Activated naive CD8-positive, alpha-beta T cell (primary cell): ENCODE measurements around the gene MBOAT7.
"Not testable (repeated sequence)": the region's sequence is repeated elsewhere in the genome, so short reads cannot be mapped to it uniquely, and the experiment has no call there.

Experiments used
- H3K27ac Mint-ChIP-seq: one replicate; pipeline ENCODE4 v1.8.0; 2021; ENCODE audit warnings: mixed read lengths
- H3K27me3 Mint-ChIP-seq: one replicate; pipeline ENCODE4 v1.8.0; 2021; ENCODE audit warnings: mixed read lengths
- H3K36me3 Mint-ChIP-seq: one replicate; pipeline ENCODE4 v1.8.0; 2021; ENCODE audit warnings: mixed read lengths
- H3K4me1 Mint-ChIP-seq: one replicate; pipeline ENCODE4 v1.8.0; 2021; ENCODE audit warnings: low read depth, mixed read lengths
- H3K4me3 Mint-ChIP-seq: one replicate; pipeline ENCODE4 v1.8.0; 2021; ENCODE audit warnings: mild to moderate bottlenecking, mixed read lengths
- H3K9me3 Mint-ChIP-seq: one replicate; pipeline ENCODE4 v1.8.0; 2021; ENCODE audit warnings: low read depth, mixed read lengths

MBOAT7 gene

GRCh38 chr19:54183431-54183830, 5.9 kb downstream of the MBOAT7 start:
- Mint-ChIP-seq H3K36me3 (peaks cover 2% of the 10 kb centered on the region), H3K4me3 (no peak overlapping the region), H3K4me1 (peaks cover 13% of the 10 kb centered on the region), H3K27me3 (no peaks in the 10 kb centered on the region), H3K27ac (no peak overlapping the region), H3K9me3 (no peaks in the 10 kb centered on the region)

DNA sequence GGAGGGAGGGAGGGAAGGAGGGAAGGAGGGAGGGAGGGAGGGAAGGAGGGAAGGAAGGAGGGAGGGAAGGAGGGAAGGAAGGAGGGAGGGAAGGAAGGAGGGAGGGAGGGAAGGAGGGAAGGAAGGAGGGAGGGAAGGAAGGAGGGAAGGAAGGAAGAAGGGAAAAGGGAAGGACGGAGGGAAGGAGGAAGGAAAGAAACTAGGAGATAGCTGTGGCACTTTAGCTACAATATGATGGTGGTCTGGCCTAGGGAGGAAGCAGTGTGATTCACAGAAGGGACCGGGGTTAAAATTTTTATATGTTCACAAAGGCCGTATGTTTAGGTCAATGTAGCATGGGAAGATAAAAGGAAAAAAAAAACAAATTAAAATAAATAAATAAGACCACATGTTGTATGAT, 7.5 kb downstream of the MBOAT7 start:
- not testable (repeated sequence) for H3K9me3 Mint-ChIP-seq, H3K27ac Mint-ChIP-seq, H3K36me3 Mint-ChIP-seq, H3K4me3 Mint-ChIP-seq, H3K27me3 Mint-ChIP-seq, H3K4me1 Mint-ChIP-seq

DNA sequence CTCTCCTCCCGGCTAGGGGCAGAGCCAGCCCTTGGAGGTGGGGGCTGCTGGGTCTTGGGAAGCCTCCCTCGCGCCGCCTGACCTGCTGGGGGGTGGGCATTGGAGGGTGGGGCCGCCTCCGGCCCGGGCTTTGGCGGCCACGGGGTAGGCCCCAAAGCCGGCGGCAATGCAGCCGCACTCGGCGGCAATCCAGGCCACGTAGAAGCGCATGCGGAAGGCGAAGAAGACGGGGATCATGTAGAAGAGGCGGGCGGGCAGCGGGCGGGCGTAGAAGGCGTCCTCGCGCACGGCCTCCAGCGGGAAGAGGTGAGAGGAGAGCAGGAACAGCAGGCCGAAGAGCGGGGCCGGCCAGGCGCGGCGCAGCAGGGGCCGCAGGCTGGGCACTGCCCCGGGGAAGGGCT, 8.7 kb downstream of the MBOAT7 start:
- H3K27ac Mint-ChIP-seq = no peak overlapping the region
- peaks cover 6% of the 10 kb centered on the region for H3K36me3 Mint-ChIP-seq
- H3K4me3 Mint-ChIP-seq = no peak overlapping the region
- no peaks in the 10 kb centered on the region for H3K4me1 Mint-ChIP-seq
- H3K9me3 Mint-ChIP-seq = no peaks in the 10 kb centered on the region
- no peaks in the 10 kb centered on the region for H3K27me3 Mint-ChIP-seq

DNA sequence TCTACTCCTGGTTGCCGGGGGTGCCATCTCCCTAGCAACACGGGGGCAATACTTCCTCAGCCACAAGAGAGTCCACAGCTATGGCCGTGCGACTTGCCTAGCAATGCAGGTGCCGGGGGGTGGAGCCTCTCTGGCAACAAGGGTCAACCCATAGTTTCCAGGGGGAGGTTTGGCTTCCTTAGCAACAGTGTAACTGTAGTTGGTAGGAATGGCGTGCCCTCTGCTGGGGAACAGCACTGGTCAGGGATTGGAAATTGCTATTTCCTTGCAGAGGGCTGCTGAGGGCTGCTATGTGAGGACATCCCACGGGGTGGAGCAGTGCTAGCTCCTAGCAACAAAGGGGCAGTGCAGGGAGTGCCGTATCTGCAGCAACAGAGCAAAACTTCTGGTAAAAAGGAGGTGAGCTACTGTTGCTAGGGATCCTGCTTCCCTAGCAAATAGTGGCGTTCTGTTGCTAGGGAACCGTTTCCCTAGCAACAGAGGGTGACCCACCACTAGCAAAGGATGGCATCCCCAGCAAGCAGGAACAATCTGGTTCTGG, 9.4 kb downstream of the MBOAT7 start:
- no peaks in the 10 kb centered on the region for H3K9me3 Mint-ChIP-seq
- no peaks in the 10 kb centered on the region for H3K27me3 Mint-ChIP-seq
- H3K4me1 Mint-ChIP-seq = no peaks in the 10 kb centered on the region
- H3K27ac Mint-ChIP-seq = no peak overlapping the region
- no peak overlapping the region for H3K4me3 Mint-ChIP-seq
- peaks cover 6% of the 10 kb centered on the region for H3K36me3 Mint-ChIP-seq

GRCh38 chr19:54179262-54179852, 10.0 kb downstream of the MBOAT7 start:
- Mint-ChIP-seq H3K27me3 (no peaks in the 10 kb centered on the region), H3K27ac (no peak overlapping the region), H3K4me1 (no peaks in the 10 kb centered on the region), H3K9me3 (no peaks in the 10 kb centered on the region), H3K4me3 (no peak overlapping the region), H3K36me3 (peaks cover 6% of the 10 kb centered on the region)

- Mint-ChIP-seq H3K4me3 (no peak overlapping the region), H3K36me3 (peaks cover 4% of the 10 kb centered on the region), H3K4me1 (no peaks in the 10 kb centered on the region), H3K9me3 (no peaks in the 10 kb centered on the region), H3K27me3 (no peaks in the 10 kb centered on the region), H3K27ac (no peak overlapping the region)
Measured at GRCh38 chr19:54178581-54179261, 10.7 kb downstream of the MBOAT7 start.

- H3K4me3 Mint-ChIP-seq = no peak overlapping the region
- H3K36me3 Mint-ChIP-seq = peaks cover 4% of the 10 kb centered on the region
- H3K27me3 Mint-ChIP-seq = no peaks in the 10 kb centered on the region
- H3K4me1 Mint-ChIP-seq = peaks cover 2% of the 10 kb centered on the region
- H3K27ac Mint-ChIP-seq = no peak overlapping the region
- H3K9me3 Mint-ChIP-seq = no peaks in the 10 kb centered on the region
Measured at GRCh38 chr19:54173951-54174834, 15.2 kb downstream of the MBOAT7 start.

DNA sequence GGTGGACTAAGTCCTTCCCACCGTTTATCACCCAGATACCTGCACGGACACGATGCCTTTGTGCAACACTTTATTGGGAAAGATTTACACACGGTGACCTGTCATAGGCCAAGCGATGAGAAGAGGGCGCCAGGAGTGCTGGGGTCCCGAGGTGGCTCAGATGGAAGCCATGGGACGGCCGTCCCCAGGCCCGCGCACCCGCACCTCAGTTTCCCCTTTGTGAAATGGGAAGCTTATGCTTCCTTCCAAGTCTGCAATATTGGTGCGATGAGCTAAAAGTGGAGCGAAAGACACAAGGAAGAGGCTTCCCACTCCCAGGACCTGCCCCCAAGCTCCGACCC, 16.1 kb downstream of the MBOAT7 start:
- Mint-ChIP-seq H3K9me3 (no peaks in the 10 kb centered on the region), H3K36me3 (peaks cover 3% of the 10 kb centered on the region), H3K4me1 (peaks cover 4% of the 10 kb centered on the region), H3K27me3 (no peaks in the 10 kb centered on the region), H3K27ac (no peak overlapping the region), H3K4me3 (no peak overlapping the region)

DNA sequence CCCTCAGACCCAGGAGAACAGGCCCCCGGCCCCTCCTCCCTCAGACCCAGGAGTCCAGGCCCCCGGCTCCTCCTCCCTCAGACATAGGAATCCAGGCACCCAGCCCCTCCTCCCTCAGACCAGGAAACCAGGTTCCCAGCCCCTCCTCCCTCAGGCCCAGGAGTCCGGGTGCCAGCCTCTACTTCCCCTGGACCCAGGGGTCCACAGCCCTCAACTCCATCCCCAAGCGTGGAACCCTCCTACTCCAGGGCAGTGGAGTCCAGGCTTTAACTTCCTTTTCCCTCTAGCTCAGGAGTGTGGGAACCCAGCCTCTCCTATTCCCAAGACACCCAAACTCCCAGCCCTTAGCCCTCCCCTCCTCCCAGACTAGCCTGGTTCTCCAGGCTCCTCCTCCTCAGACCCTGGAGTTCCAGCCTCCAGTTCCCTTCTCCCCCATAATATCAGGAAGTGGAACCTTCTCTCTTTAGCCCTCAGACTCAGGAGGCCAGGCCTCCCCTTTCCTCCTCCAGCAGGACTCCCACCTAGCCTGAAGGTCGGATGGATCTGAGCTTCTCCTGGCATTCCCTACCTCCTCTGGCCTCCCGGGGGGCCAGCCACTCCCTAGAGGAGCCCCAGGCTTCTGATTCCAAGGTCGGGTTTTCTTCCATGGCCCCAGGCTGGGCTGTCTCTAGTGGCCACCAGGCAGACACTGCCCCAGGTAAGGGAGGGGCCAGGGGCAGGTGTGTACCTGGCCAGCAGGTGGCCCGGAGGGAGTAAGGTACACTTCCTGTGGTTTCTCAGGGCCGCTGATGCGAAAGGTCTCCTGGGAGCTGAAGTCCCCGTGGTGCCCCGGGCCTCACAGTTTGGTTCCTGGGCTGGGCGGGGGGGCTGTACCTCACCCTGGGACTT, 16.7 kb downstream of the MBOAT7 start, which contains the start of gene TMC4:
TMC4 (minus strand) TSS at position 690 of the 888 bp plus-strand sequence; CDS start at position 647, 43 bp downstream.
- Mint-ChIP-seq H3K9me3 (no peaks in the 10 kb centered on the region), H3K4me1 (peaks cover 6% of the 10 kb centered on the region), H3K27me3 (no peaks in the 10 kb centered on the region), H3K4me3 (no peak within 1 kb of the TSS), H3K36me3 (no peaks in the 10 kb centered on the region), H3K27ac (no peak within 1 kb of the TSS)

GRCh38 chr19:54171736-54172431, 17.5 kb downstream of the MBOAT7 start:
- not testable (repeated sequence) for H3K27ac Mint-ChIP-seq, H3K9me3 Mint-ChIP-seq, H3K4me1 Mint-ChIP-seq, H3K36me3 Mint-ChIP-seq, H3K4me3 Mint-ChIP-seq, H3K27me3 Mint-ChIP-seq

GRCh38 chr19:54169149-54169740, 20.1 kb downstream of the MBOAT7 start:
- Mint-ChIP-seq H3K4me1 (peaks cover 12% of the 10 kb centered on the region), H3K4me3 (no peak overlapping the region), H3K27me3 (no peaks in the 10 kb centered on the region), H3K36me3 (no peaks in the 10 kb centered on the region), H3K27ac (no peak overlapping the region), H3K9me3 (no peaks in the 10 kb centered on the region)

DNA sequence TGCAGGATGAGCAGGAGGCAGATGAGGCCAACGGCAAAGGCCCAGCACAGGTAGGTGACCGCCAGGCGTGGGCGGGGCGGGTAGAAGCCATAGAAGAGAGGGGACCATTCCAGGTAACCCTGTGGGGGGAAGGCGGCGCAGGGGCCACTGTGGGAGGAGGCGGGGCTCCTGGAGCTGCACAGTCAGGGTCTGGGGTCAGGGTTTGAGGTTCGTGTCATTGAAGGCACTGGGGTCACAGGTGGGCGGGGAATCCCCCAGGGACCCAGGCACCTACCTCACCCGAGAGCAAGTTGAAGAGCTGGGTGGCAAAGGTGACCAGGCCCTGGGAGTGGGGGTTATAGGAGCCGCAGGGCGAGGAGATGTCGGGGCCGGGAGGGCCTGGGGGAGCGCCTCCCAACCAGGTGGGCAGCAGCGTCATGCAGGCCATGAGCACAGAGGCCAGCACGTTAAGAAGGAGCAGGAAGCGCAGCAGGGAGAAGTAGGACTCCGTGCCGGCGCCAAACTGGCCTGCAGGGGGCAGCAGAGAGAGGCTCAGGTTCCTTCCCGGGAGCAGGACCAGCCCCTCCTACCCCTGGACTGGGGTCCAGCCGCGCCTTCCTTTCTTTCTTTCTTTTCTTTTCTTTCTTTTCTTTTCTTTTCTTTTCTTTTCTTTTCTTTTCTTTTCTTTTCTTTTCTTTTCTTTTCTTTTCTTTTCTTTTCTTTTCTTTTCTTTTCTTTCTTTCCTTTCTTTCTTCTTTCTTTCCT, 21.0 kb downstream of the MBOAT7 start:
- no peaks in the 10 kb centered on the region for H3K9me3 Mint-ChIP-seq
- no peak overlapping the region for H3K27ac Mint-ChIP-seq
- peaks cover 17% of the 10 kb centered on the region for H3K4me1 Mint-ChIP-seq
- no peak overlapping the region for H3K4me3 Mint-ChIP-seq
- no peaks in the 10 kb centered on the region for H3K36me3 Mint-ChIP-seq
- no peaks in the 10 kb centered on the region for H3K27me3 Mint-ChIP-seq

GRCh38 chr19:54165222-54165621, 24.2 kb downstream of the MBOAT7 start:
- H3K27ac Mint-ChIP-seq = no peak overlapping the region
- no peaks in the 10 kb centered on the region for H3K27me3 Mint-ChIP-seq
- peaks cover 39% of the 10 kb centered on the region for H3K4me1 Mint-ChIP-seq
- no peaks in the 10 kb centered on the region for H3K9me3 Mint-ChIP-seq
- H3K36me3 Mint-ChIP-seq = no peaks in the 10 kb centered on the region
- H3K4me3 Mint-ChIP-seq = no peak overlapping the region
